ENCODE results near the gene MSRB3.

DNA sequence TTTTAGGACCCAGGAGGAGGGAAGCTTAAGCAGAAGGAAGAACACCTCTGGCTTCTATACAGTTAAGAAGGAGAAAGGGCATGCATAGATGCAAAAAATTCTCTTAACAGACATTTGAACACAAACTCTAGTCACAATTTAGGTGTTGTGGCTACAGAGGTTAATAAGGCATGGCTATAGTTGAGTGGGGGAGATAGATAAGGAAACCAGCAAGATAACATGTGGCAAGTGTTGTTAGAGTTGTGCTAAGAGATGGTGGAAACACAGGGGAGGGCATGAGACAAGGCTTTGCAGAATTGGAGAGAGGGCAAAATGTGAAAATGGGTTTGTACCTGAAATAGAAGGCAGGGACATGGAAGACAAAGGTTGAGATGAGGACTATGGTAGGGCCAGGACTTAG, 88.9 kb downstream of the MSRB3 start:
- TF ChIP-seq, protein P1, sequence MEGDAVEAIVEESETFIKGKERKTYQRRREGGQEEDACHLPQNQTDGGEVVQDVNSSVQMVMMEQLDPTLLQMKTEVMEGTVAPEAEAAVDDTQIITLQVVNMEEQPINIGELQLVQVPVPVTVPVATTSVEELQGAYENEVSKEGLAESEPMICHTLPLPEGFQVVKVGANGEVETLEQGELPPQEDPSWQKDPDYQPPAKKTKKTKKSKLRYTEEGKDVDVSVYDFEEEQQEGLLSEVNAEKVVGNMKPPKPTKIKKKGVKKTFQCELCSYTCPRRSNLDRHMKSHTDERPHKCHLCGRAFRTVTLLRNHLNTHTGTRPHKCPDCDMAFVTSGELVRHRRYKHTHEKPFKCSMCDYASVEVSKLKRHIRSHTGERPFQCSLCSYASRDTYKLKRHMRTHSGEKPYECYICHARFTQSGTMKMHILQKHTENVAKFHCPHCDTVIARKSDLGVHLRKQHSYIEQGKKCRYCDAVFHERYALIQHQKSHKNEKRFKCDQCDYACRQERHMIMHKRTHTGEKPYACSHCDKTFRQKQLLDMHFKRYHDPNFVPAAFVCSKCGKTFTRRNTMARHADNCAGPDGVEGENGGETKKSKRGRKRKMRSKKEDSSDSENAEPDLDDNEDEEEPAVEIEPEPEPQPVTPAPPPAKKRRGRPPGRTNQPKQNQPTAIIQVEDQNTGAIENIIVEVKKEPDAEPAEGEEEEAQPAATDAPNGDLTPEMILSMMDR (IDR thresholded peaks at IDR 0.05; ENCODE audit: extremely low read depth in 1 of 2, insufficient read depth in 1 of 2, low read depth in 1 of 2, low read length in 2 of 2): no peak
- TF ChIP-seq JUN (IDR thresholded peaks at IDR 0.05; ENCODE audit: borderline replicate concordance, insufficient read depth, insufficient read length, low read depth) (no peak), POLR2A (IDR thresholded peaks at IDR 0.05; ENCODE audit: low read depth, low read length) (no peak), EZH2 (IDR thresholded peaks at IDR 0.05; ENCODE audit: borderline replicate concordance, low read depth, low read length, severe bottlenecking) (no peak), POLR2AphosphoS5 (IDR thresholded peaks at IDR 0.05; ENCODE audit: insufficient read depth, low read depth, low read length) (no peak), FOS (IDR thresholded peaks at IDR 0.05; ENCODE audit: borderline replicate concordance, insufficient read depth, low read length) (no peak)
